NCI-H2029 treated with DMSO at 0.1 percent for 48 hours (cell line): ENCODE results near the gene MORC3.
"Not testable (repeated sequence)": the region's sequence is repeated elsewhere in the genome, so short reads cannot be mapped to it uniquely, and the experiment has no call there.

Experiments
- DNase-seq: peaks from one replicate; lab custom pipeline; 2025; lab: John Stamatoyannopoulos, UW

MORC3 gene

DNA sequence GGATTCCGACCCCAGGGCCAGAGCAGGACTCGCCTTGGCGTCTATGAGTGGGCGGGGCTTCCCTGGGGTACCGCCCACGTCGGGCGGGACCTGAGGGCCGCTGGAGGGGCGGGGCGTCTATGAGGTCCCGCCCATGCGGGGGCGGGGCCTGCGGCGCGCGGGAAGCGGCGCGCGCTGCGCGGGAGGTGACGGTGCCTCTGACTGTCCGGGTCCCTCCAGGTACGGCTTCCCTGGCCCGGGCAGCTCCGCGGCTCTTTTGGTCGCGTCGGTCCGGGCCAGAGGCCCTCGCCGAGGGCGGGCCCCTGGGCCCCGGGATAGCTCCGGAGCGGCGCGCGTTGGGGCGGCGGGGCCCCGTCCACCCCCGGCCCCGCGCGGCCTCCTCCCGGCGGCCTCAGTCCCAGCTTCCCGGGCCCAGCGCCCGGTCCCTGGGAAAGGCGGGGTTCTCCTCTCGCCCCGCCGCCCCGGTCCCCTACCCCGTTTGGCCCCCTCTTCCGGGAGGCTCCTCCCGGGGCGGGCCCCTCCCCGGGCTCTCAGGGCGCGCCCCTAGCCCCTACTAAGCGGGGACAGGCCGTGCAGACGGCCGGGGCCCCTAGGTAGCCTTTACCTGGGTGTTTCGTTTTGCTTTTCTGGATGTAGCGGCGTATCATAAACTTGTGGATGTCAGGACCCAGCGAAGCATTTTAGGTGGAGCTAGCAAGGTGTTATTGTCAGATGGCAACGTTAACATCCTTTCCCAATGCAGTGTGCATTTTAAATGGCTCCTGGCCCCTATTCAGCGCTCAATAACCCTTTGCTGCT lies 65.4 kb downstream of the MORC3 start, which contains the start of gene CHAF1B:
CHAF1B (plus strand) TSS at position 160 of the 798 bp plus-strand sequence. CDS start 745 bp downstream, outside the sequence.
- DNase-seq: peak; percentile 74

- DNase-seq: no peak
Observed at GRCh38 chr21:36386031-36386642, 66.1 kb downstream of the MORC3 start.

GRCh38 chr21:36388096-36388495 lies 68.1 kb downstream of the MORC3 start:
- DNase-seq: no peak

- DNase-seq: no peak
Observed at GRCh38 chr21:36388835-36389234, 68.8 kb downstream of the MORC3 start.

DNA sequence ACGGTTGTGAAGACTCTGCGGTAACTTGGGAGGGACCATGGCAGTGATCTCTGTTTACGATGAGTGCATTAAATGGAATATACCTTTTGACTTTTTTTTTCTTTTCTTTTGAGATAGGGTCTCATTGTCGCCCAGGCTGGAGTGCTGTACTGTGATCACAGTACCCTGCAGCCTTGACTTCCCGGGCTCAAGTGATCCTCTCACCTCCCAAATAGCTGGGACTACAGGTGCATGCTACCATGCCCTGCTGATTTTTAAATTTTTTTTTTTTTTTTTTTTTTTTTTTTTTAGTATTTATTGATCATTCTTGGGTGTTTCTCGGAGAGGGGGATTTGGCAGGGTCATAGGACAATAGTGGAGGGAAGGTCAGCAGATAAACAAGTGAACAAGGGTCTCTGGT lies 71.7 kb downstream of the MORC3 start:
- DNase-seq: not testable (repeated sequence)

GRCh38 chr21:36395353-36396111 lies 75.5 kb downstream of the MORC3 start:
- no peak for DNase-seq

DNA sequence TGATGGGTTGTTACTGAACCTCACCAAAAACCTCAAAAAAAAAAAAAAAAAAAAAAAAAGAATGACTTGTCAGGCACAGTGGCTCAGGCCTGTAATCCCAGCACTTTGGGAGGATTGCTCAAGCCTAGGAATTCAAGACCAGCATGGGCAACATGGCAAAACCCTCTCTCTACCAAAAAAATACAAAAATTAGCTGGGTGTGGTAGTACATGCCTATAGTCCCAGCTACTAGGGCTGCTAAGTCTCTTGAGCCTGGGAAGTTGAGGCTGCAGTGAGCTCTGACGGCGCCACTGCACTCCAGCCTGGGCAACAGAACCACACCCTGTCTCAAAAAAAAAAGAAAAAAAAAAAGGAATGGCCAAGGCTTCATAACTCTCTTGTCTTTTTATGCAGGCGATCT lies 76.3 kb downstream of the MORC3 start:
- DNase-seq: no peak

GRCh38 chr21:36396971-36397370 lies 77.0 kb downstream of the MORC3 start:
- DNase-seq: no peak

DNA sequence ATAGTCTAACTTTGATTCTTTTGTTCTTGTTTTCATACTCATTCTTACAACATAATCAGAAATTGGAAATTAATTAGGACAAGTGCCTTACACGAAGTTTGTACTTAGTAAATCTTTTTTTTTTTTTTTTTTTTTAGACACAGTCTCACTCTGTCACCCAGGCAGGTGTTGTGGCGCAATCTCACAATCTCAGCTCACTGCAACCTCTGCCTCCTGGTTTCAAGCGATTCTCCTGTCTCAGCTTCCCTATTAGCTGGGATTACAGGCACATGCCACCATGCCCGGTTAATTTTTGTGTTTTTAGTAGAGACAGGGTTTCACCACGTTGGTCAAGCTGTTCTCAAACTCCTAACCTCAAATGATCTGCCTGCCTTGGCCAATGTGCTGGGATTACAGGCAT lies 77.6 kb downstream of the MORC3 start:
- DNase-seq: no peak

- DNase-seq: not testable (repeated sequence)
Observed at GRCh38 chr21:36399736-36400135, 79.7 kb downstream of the MORC3 start.

DNA sequence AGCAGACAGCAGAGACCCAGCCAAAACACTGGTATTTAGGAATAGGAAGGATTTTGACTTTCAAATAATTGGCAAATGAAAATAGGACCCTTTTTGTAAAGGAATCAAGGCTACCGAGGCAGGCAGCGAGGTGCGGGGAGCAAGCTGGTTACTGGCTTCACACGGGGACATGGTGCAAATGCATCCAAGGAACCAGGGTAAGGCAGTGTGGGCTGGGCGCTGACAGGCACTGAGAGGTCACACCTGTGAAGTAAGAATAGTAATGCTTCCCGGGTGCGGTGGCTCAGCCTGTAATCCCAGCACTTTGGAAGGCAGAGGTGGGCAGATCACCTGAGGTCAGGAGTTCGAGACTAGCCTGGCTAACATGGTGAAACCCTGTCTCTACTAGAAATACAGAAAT lies 80.7 kb downstream of the MORC3 start:
- no peak for DNase-seq

- no peak for DNase-seq
Observed at GRCh38 chr21:36402339-36402738, 82.3 kb downstream of the MORC3 start.

- no peak for DNase-seq
Observed at GRCh38 chr21:36403713-36404112, 83.7 kb downstream of the MORC3 start.

- no peak for DNase-seq
Observed at GRCh38 chr21:36408568-36408967, 88.6 kb downstream of the MORC3 start.

GRCh38 chr21:36411301-36411700 lies 91.3 kb downstream of the MORC3 start:
- DNase-seq: no peak

DNA sequence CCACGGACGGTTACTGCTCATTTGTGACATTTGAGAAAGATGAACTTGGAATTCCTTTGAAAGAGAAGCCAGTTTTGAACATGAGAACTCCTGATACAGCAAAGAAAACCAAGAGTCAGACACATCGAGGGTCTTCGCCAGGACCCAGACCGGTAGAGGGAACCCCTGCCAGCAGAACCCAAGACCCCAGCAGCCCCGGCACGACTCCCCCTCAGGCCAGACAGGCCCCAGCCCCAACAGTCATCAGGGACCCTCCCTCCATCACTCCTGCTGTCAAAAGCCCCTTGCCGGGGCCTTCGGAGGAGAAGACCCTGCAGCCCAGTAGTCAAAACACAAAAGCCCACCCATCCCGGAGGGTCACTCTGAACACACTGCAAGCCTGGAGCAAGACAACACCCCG lies 92.9 kb downstream of the MORC3 start:
- DNase-seq: no peak

DNA sequence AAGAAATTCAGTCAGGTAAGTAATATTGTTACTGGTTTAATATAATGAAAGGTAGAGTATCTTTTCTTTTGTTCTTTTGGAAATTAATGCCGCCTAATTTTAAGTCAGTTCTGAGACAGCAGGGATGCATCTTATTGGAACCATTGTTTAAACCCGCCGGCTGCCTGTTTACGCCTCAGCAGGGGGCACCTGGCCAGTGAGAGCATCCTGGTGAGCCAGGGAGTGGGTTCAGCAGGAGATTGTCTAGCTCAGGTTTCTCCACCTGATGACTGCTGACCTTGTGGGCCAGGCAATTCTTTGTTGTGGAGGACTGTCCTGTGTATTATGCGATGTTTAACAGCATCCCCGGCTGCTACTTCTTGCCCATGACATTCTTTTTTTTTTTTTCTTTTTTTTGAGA lies 95.4 kb downstream of the MORC3 start:
- no peak for DNase-seq

DNA sequence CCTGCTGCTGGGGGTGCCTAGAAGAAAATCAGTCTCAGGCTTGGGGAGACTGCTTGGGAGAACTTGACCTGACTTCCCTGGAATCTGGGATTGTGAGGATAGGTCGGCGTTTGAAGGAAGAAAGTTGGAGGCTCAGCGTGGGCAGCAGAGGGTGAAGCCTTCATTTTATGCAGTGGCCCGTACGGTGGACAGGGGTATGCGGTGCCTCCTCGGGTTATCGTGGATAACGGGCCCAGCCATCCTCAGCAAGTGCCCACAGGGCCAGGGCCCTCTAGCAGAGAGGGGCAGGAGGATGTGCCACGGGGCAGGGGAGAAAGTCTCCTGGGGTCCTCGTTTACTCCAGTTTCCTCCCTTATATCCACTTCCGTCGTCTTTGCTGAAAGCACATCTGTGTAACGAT lies 99.2 kb downstream of the MORC3 start:
- no peak for DNase-seq

DNA sequence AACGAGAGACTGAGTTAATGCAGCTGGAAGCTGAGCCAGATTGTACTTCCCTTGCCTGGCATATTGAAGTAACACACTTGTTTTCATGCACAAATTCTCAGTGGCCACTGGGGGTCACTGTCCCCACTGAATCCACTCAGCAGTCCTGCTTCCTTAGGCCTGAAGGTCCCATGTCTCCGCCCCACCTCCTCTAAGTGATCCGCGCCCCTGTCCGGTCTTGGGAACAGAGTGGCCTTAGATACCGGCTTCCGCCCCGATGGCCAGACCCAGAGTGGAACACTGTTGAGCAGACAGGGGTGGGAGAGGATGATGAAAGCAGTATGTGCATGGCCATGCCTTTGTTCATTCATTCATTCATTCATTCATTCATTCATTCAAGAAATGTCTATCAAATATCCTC lies 100.0 kb downstream of the MORC3 start:
- DNase-seq: peak; percentile 10

DNA sequence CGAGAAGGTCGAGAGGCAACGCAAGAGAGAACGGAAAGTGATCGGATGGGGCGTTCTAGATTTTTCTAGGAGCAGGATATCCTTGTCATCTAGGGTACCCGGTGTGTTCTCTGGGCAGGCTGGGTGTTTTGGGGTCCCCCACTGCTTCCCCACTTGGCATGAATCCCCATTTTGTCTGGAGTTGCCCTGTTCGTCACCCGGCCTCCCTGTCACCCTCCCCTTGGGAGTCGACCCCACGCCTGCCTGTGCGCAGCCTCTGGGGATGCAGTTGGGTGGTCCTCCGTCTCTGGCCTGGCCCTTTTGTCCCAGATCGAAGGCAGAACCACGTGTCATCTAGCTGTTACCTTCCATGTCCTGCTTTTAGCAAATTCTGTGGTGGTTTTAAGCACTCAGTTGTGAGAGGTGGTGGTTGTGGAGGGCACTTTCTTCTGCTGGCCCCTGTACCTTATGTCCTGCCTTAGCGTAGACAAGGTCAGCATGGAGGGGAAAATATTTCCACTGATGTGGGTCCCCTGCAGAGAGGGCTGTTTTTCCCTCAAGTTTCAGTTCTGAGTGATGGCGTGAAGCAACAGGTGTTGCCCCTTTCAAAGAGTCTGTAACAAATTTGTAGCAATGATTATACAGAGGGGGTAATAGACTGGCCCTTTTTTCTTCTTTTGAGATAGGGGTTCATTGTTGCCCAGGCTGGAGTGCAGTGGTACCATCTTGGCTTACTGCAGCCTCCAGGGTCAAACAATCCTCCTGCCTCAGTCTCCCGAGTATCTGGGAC lies 100.8 kb downstream of the MORC3 start:
- DNase-seq: no peak

- DNase-seq: peak; percentile 5
Observed at GRCh38 chr21:36422279-36423098, 102.5 kb downstream of the MORC3 start.
